ENCODE data around the gene GRIA4. TPM values are rescaled to one million over a fixed set of nuclear protein-coding genes. Genes with fewer than 3 reads are reported as not detected.

Gene GRIA4
- polyA plus RNA-seq, 1 of the 3 experiments (the other 2 are of a cell fraction): 0.02 TPM

DNA sequence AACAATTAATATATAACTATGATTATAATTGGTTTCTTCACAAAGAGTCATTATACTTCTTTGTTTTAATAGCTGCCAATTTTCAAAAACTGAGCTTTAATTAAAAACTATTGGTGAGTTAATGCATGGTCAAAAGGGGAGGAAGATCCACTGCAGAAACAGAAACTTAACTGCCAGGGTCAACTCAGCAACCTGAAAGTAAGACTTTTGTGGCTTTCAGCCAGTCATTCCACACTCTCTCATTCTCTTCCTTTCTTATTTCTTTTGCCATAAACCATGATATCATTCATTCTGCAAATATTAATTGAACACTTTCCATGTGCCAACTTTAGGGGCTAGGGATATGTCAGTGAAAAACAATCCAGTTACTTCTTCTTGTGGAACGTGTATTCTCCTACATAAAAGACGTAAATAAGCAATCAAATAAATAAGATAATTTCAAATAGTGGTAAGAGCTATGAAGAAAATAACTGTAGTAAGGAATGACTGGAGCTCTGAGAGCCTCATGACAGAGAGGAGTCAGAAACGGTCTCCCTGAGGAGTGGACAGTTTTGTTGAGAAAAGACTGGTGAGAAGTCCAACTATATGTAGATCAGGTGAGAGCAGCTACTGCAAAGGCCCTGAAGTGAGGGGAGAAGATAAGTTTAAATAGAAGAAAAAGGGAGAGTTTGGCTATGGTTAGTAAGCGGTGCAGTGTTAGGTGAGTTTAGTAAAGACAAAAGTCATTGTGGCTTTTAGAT, 130.5 kb downstream of the GRIA4 start:
- H3K9me3 ChIP-seq: no peaks in the 10 kb centered on the region
- no peak overlapping the region for H3K27ac ChIP-seq (ENCODE audit: low read depth in 2 of 2, low read length in 1 of 2)
- DNase-seq: no peak
- no peak overlapping the region for H2AFZ ChIP-seq (ENCODE audit: low read depth)
- no peaks in the 10 kb centered on the region for H3K36me3 ChIP-seq (replicated peaks in 1 of 2; ENCODE audit: control insufficient read depth in 1 of 2, insufficient read depth in 2 of 2, low read length in 1 of 2)
- no peak overlapping the region for H3K9ac ChIP-seq
- H3K4me3 ChIP-seq (ENCODE audit: low read depth in 2 of 2, low read length in 1 of 2): no peak overlapping the region
- no peaks in the 10 kb centered on the region for H4K20me1 ChIP-seq (ENCODE audit: insufficient read depth)
- no peaks in the 10 kb centered on the region for H3K79me2 ChIP-seq (ENCODE audit: insufficient read depth)
- ChIA-PET POLR2A (no interaction called here), CTCF (no interaction called here)
- TF ChIP-seq SMC3 (IDR thresholded peaks at IDR 0.05; ENCODE audit: low read depth, low read length) (no peak), EP300 (IDR thresholded peaks at IDR 0.05; ENCODE audit: borderline replicate concordance in 1 of 2, low read depth in 1 of 2, low read length in 1 of 2) (no peak)
- no peak overlapping the region for H3K4me2 ChIP-seq
- WGBS (ENCODE audit: low lambda C conversion rate): 41% methylated on average over 4 of the region's 4 CpGs
- H3F3A ChIP-seq (replicated peaks; ENCODE audit: insufficient read depth): no peaks in the 10 kb centered on the region
- H3K9me2 ChIP-seq: no peaks in the 10 kb centered on the region
- no peaks in the 10 kb centered on the region; a peak in 1 of 4 replicates for H3K4me1 ChIP-seq (ENCODE audit: control insufficient read depth in 1 of 2, insufficient read depth in 2 of 2, low read depth in 1 of 2, low read length in 1 of 2)
- H3K27me3 ChIP-seq (ENCODE audit: insufficient read depth): no peaks in the 10 kb centered on the region

DNA sequence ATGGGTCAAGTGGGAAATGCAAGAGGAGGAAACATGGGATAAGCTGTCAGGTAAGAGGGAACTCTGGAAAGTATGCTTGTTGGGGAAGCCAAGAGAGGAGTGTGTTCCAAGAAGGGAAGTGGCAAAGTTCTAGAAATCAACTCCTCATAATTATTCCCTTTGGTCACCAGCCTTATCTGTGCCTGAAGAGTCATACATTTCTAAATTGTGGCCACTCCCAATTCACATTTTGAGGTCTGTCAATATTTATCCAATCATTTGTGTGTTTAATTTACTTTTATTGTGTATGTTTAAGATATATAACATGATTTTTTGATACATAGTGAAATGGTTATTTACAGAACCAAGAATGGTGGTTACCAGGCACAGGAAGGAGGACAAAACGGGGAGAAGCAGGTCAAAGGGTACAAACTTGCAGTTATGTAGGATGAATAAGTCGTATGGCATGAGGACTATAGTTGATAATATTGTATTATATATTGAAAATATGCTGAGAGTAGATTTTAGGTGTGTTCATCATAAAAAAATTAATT, 131.7 kb downstream of the GRIA4 start:
- Histone ChIP-seq H3K4me3 (ENCODE audit: low read depth in 2 of 2, low read length in 1 of 2) (no peak overlapping the region), H3K9me3 (no peaks in the 10 kb centered on the region), H2AFZ (ENCODE audit: low read depth) (no peak overlapping the region), H4K20me1 (ENCODE audit: insufficient read depth) (no peaks in the 10 kb centered on the region), H3K27me3 (ENCODE audit: insufficient read depth) (no peaks in the 10 kb centered on the region), H3K4me1 (ENCODE audit: control insufficient read depth in 1 of 2, insufficient read depth in 2 of 2, low read depth in 1 of 2, low read length in 1 of 2) (no peaks in the 10 kb centered on the region; a peak in 1 of 4 replicates), H3K27ac (ENCODE audit: low read depth in 2 of 2, low read length in 1 of 2) (no peak overlapping the region), H3K9ac (no peak overlapping the region), H3K36me3 (replicated peaks in 1 of 2; ENCODE audit: control insufficient read depth in 1 of 2, insufficient read depth in 2 of 2, low read length in 1 of 2) (no peaks in the 10 kb centered on the region), H3K4me2 (no peak overlapping the region), H3F3A (replicated peaks; ENCODE audit: insufficient read depth) (no peaks in the 10 kb centered on the region), H3K9me2 (no peaks in the 10 kb centered on the region), H3K79me2 (ENCODE audit: insufficient read depth) (no peaks in the 10 kb centered on the region)
- TF ChIP-seq, protein P1, sequence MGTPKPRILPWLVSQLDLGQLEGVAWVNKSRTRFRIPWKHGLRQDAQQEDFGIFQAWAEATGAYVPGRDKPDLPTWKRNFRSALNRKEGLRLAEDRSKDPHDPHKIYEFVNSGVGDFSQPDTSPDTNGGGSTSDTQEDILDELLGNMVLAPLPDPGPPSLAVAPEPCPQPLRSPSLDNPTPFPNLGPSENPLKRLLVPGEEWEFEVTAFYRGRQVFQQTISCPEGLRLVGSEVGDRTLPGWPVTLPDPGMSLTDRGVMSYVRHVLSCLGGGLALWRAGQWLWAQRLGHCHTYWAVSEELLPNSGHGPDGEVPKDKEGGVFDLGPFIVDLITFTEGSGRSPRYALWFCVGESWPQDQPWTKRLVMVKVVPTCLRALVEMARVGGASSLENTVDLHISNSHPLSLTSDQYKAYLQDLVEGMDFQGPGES (IDR thresholded peaks at IDR 0.05; ENCODE audit: low read depth, low read length): no peak
- TF ChIP-seq JUND (IDR thresholded peaks at IDR 0.05) (no peak), ELF1 (IDR thresholded peaks at IDR 0.05) (no peak), REST (IDR thresholded peaks at IDR 0.05; ENCODE audit: low read depth, low read length) (no peak), POLR2AphosphoS5 (IDR thresholded peaks at IDR 0.05; ENCODE audit: low read depth, low read length) (no peak), TEAD4 (IDR thresholded peaks at IDR 0.05; ENCODE audit: borderline replicate concordance, insufficient read depth) (no peak), SMC3 (IDR thresholded peaks at IDR 0.05; ENCODE audit: low read depth, low read length) (no peak), NFIC (IDR thresholded peaks at IDR 0.05; ENCODE audit: borderline replicate concordance) (no peak), TCF12 (IDR thresholded peaks at IDR 0.05) (no peak), SIN3A (IDR thresholded peaks at IDR 0.05; ENCODE audit: borderline replicate concordance, low read depth, low read length) (no peak), YY1 (IDR thresholded peaks at IDR 0.05; ENCODE audit: low read depth) (no peak), GABPA (IDR thresholded peaks at IDR 0.05; ENCODE audit: low read depth) (no peak), MXI1 (IDR thresholded peaks at IDR 0.05; ENCODE audit: low read depth, low read length) (no peak), RFX5 (IDR thresholded peaks at IDR 0.05; ENCODE audit: low read length) (no peak), EZH2phosphoT487 (IDR thresholded peaks at IDR 0.05; ENCODE audit: borderline replicate concordance, low read depth) (no peak), FOSL2 (IDR thresholded peaks at IDR 0.05; ENCODE audit: borderline replicate concordance, low read depth) (no peak), MAX (IDR thresholded peaks at IDR 0.05; ENCODE audit: low read depth) (no peak)
- TF ChIP-seq, protein P2, sequence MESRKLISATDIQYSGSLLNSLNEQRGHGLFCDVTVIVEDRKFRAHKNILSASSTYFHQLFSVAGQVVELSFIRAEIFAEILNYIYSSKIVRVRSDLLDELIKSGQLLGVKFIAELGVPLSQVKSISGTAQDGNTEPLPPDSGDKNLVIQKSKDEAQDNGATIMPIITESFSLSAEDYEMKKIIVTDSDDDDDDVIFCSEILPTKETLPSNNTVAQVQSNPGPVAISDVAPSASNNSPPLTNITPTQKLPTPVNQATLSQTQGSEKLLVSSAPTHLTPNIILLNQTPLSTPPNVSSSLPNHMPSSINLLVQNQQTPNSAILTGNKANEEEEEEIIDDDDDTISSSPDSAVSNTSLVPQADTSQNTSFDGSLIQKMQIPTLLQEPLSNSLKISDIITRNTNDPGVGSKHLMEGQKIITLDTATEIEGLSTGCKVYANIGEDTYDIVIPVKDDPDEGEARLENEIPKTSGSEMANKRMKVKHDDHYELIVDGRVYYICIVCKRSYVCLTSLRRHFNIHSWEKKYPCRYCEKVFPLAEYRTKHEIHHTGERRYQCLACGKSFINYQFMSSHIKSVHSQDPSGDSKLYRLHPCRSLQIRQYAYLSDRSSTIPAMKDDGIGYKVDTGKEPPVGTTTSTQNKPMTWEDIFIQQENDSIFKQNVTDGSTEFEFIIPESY (IDR thresholded peaks at IDR 0.05; ENCODE audit: borderline replicate concordance, low read depth): no peak
- TF ChIP-seq, protein P3, sequence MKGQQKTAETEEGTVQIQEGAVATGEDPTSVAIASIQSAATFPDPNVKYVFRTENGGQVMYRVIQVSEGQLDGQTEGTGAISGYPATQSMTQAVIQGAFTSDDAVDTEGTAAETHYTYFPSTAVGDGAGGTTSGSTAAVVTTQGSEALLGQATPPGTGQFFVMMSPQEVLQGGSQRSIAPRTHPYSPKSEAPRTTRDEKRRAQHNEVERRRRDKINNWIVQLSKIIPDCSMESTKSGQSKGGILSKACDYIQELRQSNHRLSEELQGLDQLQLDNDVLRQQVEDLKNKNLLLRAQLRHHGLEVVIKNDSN (IDR thresholded peaks at IDR 0.05; ENCODE audit: borderline replicate concordance, low read depth): no peak
- WGBS (ENCODE audit: low lambda C conversion rate): 16% methylated on average over 2 of the region's 2 CpGs
- ChIA-PET POLR2A (no interaction called here), CTCF (no interaction called here)
- DNase-seq: no peak

Data from SK-N-SH (cell line).